ENCODE data around the gene GPR6.

GPR6 gene

GRCh38 chr6:109978174-109979032 lies at the start of gene GPR6:
Gene GPR6 (plus strand): TSS chr6:109978311. CDS start chr6:109979113, 802 bp downstream.
- no peak within 1 kb of the TSS for H3K4me3 ChIP-seq (ENCODE audit: low read length)
- H3K9me3 ChIP-seq (ENCODE audit: control insufficient read depth, low read length) = no peaks in the 10 kb centered on the region
- no peaks in the 10 kb centered on the region for H3K36me3 ChIP-seq (ENCODE audit: control insufficient read depth, insufficient read depth, low read length)
- H3K27me3 ChIP-seq (ENCODE audit: control insufficient read depth, insufficient read depth, low read length) = peaks cover 24% of the 10 kb centered on the region
- H3K4me1 ChIP-seq (ENCODE audit: control insufficient read depth, insufficient read depth, low read length) = no peaks in the 10 kb centered on the region
- H3K9ac ChIP-seq (ENCODE audit: low read length) = no peak within 1 kb of the TSS

- Histone ChIP-seq H3K4me3 (ENCODE audit: low read length) (no peak overlapping the region), H3K9ac (ENCODE audit: low read length) (no peak overlapping the region), H3K4me1 (ENCODE audit: control insufficient read depth, insufficient read depth, low read length) (no peaks in the 10 kb centered on the region), H3K9me3 (ENCODE audit: control insufficient read depth, low read length) (no peaks in the 10 kb centered on the region), H3K36me3 (ENCODE audit: control insufficient read depth, insufficient read depth, low read length) (no peaks in the 10 kb centered on the region), H3K27me3 (ENCODE audit: control insufficient read depth, insufficient read depth, low read length) (no peaks in the 10 kb centered on the region)
Measured at GRCh38 chr6:109934293-109934692, 43.8 kb upstream of the GPR6 start.

GRCh38 chr6:109939654-109940053 lies 38.5 kb upstream of the GPR6 start:
- Histone ChIP-seq H3K4me1 (ENCODE audit: control insufficient read depth, insufficient read depth, low read length) (no peaks in the 10 kb centered on the region), H3K36me3 (ENCODE audit: control insufficient read depth, insufficient read depth, low read length) (no peaks in the 10 kb centered on the region), H3K9me3 (ENCODE audit: control insufficient read depth, low read length) (no peaks in the 10 kb centered on the region)

GRCh38 chr6:109944448-109944847 lies 33.7 kb upstream of the GPR6 start:
- H3K4me3 ChIP-seq (ENCODE audit: low read length) = no peak overlapping the region
- no peaks in the 10 kb centered on the region for H3K36me3 ChIP-seq (ENCODE audit: control insufficient read depth, insufficient read depth, low read length)
- H3K9me3 ChIP-seq (ENCODE audit: control insufficient read depth, low read length) = no peaks in the 10 kb centered on the region
- no peaks in the 10 kb centered on the region for H3K27me3 ChIP-seq (ENCODE audit: control insufficient read depth, insufficient read depth, low read length)
- H3K9ac ChIP-seq (ENCODE audit: low read length) = no peak overlapping the region
- no peaks in the 10 kb centered on the region for H3K4me1 ChIP-seq (ENCODE audit: control insufficient read depth, insufficient read depth, low read length)

More at GRCh38 chr6:109939654-109940053, 38.5 kb upstream of the GPR6 start:
- H3K4me3 ChIP-seq (ENCODE audit: low read length) = no peak overlapping the region
- no peaks in the 10 kb centered on the region for H3K27me3 ChIP-seq (ENCODE audit: control insufficient read depth, insufficient read depth, low read length)
- no peak overlapping the region for H3K9ac ChIP-seq (ENCODE audit: low read length)

GRCh38 chr6:109945091-109945490 lies 33.0 kb upstream of the GPR6 start:
- H3K9ac ChIP-seq (ENCODE audit: low read length) = no peak overlapping the region
- no peaks in the 10 kb centered on the region for H3K27me3 ChIP-seq (ENCODE audit: control insufficient read depth, insufficient read depth, low read length)
- H3K36me3 ChIP-seq (ENCODE audit: control insufficient read depth, insufficient read depth, low read length) = no peaks in the 10 kb centered on the region
- H3K4me3 ChIP-seq (ENCODE audit: low read length) = no peak overlapping the region
- H3K4me1 ChIP-seq (ENCODE audit: control insufficient read depth, insufficient read depth, low read length) = no peaks in the 10 kb centered on the region
- H3K9me3 ChIP-seq (ENCODE audit: control insufficient read depth, low read length) = no peaks in the 10 kb centered on the region

- Histone ChIP-seq H3K36me3 (ENCODE audit: control insufficient read depth, insufficient read depth, low read length) (no peaks in the 10 kb centered on the region), H3K4me1 (ENCODE audit: control insufficient read depth, insufficient read depth, low read length) (no peaks in the 10 kb centered on the region)
Measured at GRCh38 chr6:109946979-109947378, 31.1 kb upstream of the GPR6 start.

GRCh38 chr6:109949281-109950065 lies 28.6 kb upstream of the GPR6 start:
- Histone ChIP-seq H3K9ac (ENCODE audit: low read length) (no peak overlapping the region), H3K9me3 (ENCODE audit: control insufficient read depth, low read length) (no peaks in the 10 kb centered on the region), H3K36me3 (ENCODE audit: control insufficient read depth, insufficient read depth, low read length) (no peaks in the 10 kb centered on the region), H3K27me3 (ENCODE audit: control insufficient read depth, insufficient read depth, low read length) (no peaks in the 10 kb centered on the region), H3K4me1 (ENCODE audit: control insufficient read depth, insufficient read depth, low read length) (no peaks in the 10 kb centered on the region), H3K4me3 (ENCODE audit: low read length) (no peak overlapping the region)

More at GRCh38 chr6:109946979-109947378, 31.1 kb upstream of the GPR6 start:
- Histone ChIP-seq H3K4me3 (ENCODE audit: low read length) (no peak overlapping the region), H3K27me3 (ENCODE audit: control insufficient read depth, insufficient read depth, low read length) (no peaks in the 10 kb centered on the region), H3K9ac (ENCODE audit: low read length) (no peak overlapping the region), H3K9me3 (ENCODE audit: control insufficient read depth, low read length) (no peaks in the 10 kb centered on the region)

GRCh38 chr6:109955491-109955890 lies 22.6 kb upstream of the GPR6 start:
- Histone ChIP-seq H3K4me1 (ENCODE audit: control insufficient read depth, insufficient read depth, low read length) (no peaks in the 10 kb centered on the region), H3K36me3 (ENCODE audit: control insufficient read depth, insufficient read depth, low read length) (no peaks in the 10 kb centered on the region), H3K9ac (ENCODE audit: low read length) (no peak overlapping the region), H3K27me3 (ENCODE audit: control insufficient read depth, insufficient read depth, low read length) (no peaks in the 10 kb centered on the region), H3K4me3 (ENCODE audit: low read length) (no peak overlapping the region), H3K9me3 (ENCODE audit: control insufficient read depth, low read length) (no peaks in the 10 kb centered on the region)

- Histone ChIP-seq H3K4me3 (ENCODE audit: low read length) (no peak overlapping the region), H3K9me3 (ENCODE audit: control insufficient read depth, low read length) (no peaks in the 10 kb centered on the region), H3K4me1 (ENCODE audit: control insufficient read depth, insufficient read depth, low read length) (no peaks in the 10 kb centered on the region)
Measured at GRCh38 chr6:109958626-109959025, 19.5 kb upstream of the GPR6 start.

GRCh38 chr6:109961611-109962041 lies 16.5 kb upstream of the GPR6 start:
- H3K27me3 ChIP-seq (ENCODE audit: control insufficient read depth, insufficient read depth, low read length) = no peaks in the 10 kb centered on the region
- no peaks in the 10 kb centered on the region for H3K36me3 ChIP-seq (ENCODE audit: control insufficient read depth, insufficient read depth, low read length)
- H3K9me3 ChIP-seq (ENCODE audit: control insufficient read depth, low read length) = no peaks in the 10 kb centered on the region
- no peak overlapping the region for H3K4me3 ChIP-seq (ENCODE audit: low read length)
- no peak overlapping the region for H3K9ac ChIP-seq (ENCODE audit: low read length)
- H3K4me1 ChIP-seq (ENCODE audit: control insufficient read depth, insufficient read depth, low read length) = no peaks in the 10 kb centered on the region

More at GRCh38 chr6:109958626-109959025, 19.5 kb upstream of the GPR6 start:
- no peaks in the 10 kb centered on the region for H3K36me3 ChIP-seq (ENCODE audit: control insufficient read depth, insufficient read depth, low read length)
- no peak overlapping the region for H3K9ac ChIP-seq (ENCODE audit: low read length)
- H3K27me3 ChIP-seq (ENCODE audit: control insufficient read depth, insufficient read depth, low read length) = no peaks in the 10 kb centered on the region

GRCh38 chr6:109962271-109962670 lies 15.8 kb upstream of the GPR6 start:
- no peaks in the 10 kb centered on the region for H3K4me1 ChIP-seq (ENCODE audit: control insufficient read depth, insufficient read depth, low read length)
- H3K9ac ChIP-seq (ENCODE audit: low read length) = no peak overlapping the region
- H3K36me3 ChIP-seq (ENCODE audit: control insufficient read depth, insufficient read depth, low read length) = no peaks in the 10 kb centered on the region
- no peak overlapping the region for H3K4me3 ChIP-seq (ENCODE audit: low read length)
- no peaks in the 10 kb centered on the region for H3K9me3 ChIP-seq (ENCODE audit: control insufficient read depth, low read length)
- H3K27me3 ChIP-seq (ENCODE audit: control insufficient read depth, insufficient read depth, low read length) = no peaks in the 10 kb centered on the region

- H3K36me3 ChIP-seq (ENCODE audit: control insufficient read depth, insufficient read depth, low read length) = no peaks in the 10 kb centered on the region
- H3K9ac ChIP-seq (ENCODE audit: low read length) = no peak overlapping the region
- H3K27me3 ChIP-seq (ENCODE audit: control insufficient read depth, insufficient read depth, low read length) = no peaks in the 10 kb centered on the region
- H3K9me3 ChIP-seq (ENCODE audit: control insufficient read depth, low read length) = no peaks in the 10 kb centered on the region
- H3K4me3 ChIP-seq (ENCODE audit: low read length) = no peak overlapping the region
- no peaks in the 10 kb centered on the region for H3K4me1 ChIP-seq (ENCODE audit: control insufficient read depth, insufficient read depth, low read length)
Measured at GRCh38 chr6:109963598-109964170, 14.4 kb upstream of the GPR6 start.
